Measurements from ENCODE around the gene TAF5L. TPM values are rescaled to one million over a fixed set of nuclear protein-coding genes. Genes with fewer than 3 reads are reported as not detected.

TAF5L gene
- total RNA-seq, 1 donor from 2014 or later, result 24.4 TPM

DNA sequence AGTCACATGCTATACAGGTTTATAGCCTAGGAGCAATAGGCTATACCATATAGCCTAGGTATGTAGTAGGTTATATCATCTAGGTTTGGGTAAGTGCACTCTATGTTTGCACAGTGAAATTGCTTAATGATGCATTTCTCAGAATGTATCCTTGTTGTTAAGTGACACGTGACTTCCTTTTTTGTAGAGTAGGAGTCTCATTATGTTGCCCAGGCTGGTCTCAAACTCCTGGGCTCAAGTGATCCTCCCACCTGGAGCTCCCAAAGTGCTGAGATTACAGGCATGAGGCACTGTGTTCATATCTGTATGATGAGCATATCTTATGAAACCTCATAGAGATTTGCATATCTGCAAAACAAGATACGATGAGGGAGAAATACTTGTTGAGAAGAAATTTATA is 53.6 kb downstream of the TAF5L start:
- Mint-ChIP-seq H3K27me3 (no peaks in the 10 kb centered on the region), H3K4me3 (no peak overlapping the region), H3K36me3 (ENCODE audit: low read depth) (no peaks in the 10 kb centered on the region), H3K9me3 (no peaks in the 10 kb centered on the region), H3K4me1 (peaks cover 7% of the 10 kb centered on the region), H3K27ac (no peak overlapping the region)
- DNase-seq, result no peak
- ATAC-seq (ENCODE audit: low read depth), result no peak
- ChIA-PET CTCF (no interaction called here), POLR2A (interaction anchor here (0.7 kb wide), 1 partner anchor 585 kb away, joined by 3 read pairs; no protein-coding TSS in a partner anchor)
- intact Hi-C loops (cut with micrococcal nuclease), result no loop called here
- TF ChIP-seq, protein P1, sequence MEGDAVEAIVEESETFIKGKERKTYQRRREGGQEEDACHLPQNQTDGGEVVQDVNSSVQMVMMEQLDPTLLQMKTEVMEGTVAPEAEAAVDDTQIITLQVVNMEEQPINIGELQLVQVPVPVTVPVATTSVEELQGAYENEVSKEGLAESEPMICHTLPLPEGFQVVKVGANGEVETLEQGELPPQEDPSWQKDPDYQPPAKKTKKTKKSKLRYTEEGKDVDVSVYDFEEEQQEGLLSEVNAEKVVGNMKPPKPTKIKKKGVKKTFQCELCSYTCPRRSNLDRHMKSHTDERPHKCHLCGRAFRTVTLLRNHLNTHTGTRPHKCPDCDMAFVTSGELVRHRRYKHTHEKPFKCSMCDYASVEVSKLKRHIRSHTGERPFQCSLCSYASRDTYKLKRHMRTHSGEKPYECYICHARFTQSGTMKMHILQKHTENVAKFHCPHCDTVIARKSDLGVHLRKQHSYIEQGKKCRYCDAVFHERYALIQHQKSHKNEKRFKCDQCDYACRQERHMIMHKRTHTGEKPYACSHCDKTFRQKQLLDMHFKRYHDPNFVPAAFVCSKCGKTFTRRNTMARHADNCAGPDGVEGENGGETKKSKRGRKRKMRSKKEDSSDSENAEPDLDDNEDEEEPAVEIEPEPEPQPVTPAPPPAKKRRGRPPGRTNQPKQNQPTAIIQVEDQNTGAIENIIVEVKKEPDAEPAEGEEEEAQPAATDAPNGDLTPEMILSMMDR (IDR thresholded peaks at IDR 0.05), result no peak

DNA sequence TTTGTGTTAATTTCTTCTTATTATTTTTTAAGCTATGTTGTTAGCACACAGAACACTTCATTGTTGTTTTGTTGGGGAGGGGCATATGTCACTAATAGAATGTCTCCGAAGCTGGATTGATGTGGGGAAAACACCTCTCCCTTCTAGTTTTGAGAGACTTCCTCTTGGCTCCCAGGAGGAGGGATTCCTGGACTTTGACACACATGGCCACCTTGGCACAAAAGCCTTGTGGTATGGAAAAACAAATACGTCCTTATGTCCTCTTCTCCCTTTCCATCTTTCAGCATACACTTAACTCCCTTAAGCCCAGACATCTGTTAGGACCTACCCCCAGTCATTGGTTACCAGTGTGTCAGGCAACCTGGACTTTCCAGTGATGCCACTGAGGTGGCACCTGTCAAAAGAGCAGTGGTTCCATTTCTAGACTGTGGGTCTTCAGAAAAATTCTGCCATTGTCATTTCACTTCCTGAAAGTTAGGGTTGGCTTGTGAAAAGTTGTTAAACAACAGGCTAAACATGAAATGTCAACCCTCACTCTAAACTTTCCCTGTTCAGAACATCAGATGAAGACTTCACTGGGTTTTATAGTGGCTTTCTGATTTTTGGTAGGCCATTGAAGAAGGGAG is 54.9 kb downstream of the TAF5L start:
- ChIA-PET POLR2A (no interaction called here), CTCF (no interaction called here)
- ATAC-seq (ENCODE audit: low read depth) (no peak), DNase-seq (no peak)
- H3K4me1 Mint-ChIP-seq, result peaks cover 7% of the 10 kb centered on the region
- H3K4me3 Mint-ChIP-seq, result no peak overlapping the region
- H3K27me3 Mint-ChIP-seq, result no peaks in the 10 kb centered on the region
- H3K9me3 Mint-ChIP-seq, result no peaks in the 10 kb centered on the region
- no peaks in the 10 kb centered on the region for H3K36me3 Mint-ChIP-seq (ENCODE audit: low read depth)
- TF ChIP-seq, protein P1 (IDR thresholded peaks at IDR 0.05), result no peak
- no peak overlapping the region for H3K27ac Mint-ChIP-seq
- intact Hi-C loops (cut with micrococcal nuclease), result no loop called here

DNA sequence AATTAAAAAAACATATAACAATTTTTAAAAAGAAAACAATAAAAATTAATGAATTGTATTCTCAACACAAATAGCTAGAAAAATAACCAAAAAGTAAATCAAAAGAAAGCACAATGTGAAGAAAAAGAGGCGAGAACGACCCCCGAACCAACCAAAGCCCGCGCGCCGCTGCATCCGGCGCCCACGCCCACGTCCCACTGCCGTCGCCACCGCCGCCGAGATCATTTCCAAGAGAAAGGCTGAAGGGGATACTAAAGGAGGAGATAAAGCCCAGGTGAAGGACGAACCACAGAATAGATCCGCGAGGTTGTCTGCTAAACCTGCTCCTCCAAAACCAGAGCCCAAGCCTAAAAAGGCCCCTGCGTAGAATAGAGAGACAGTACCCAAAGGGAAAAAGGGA is 55.6 kb downstream of the TAF5L start:
- no peaks in the 10 kb centered on the region for H3K36me3 Mint-ChIP-seq (ENCODE audit: low read depth)
- ATAC-seq (ENCODE audit: low read depth) (no peak), DNase-seq (no peak)
- TF ChIP-seq, protein P1 (IDR thresholded peaks at IDR 0.05), result no peak
- intact Hi-C loops (cut with micrococcal nuclease), result no loop called here
- no peaks in the 10 kb centered on the region for H3K27me3 Mint-ChIP-seq
- no peaks in the 10 kb centered on the region for H3K9me3 Mint-ChIP-seq
- POLR2A ChIA-PET, result no interaction called here
- no peak overlapping the region for H3K27ac Mint-ChIP-seq
- CTCF ChIA-PET, result no interaction called here
- H3K4me1 Mint-ChIP-seq, result peaks cover 7% of the 10 kb centered on the region
- H3K4me3 Mint-ChIP-seq, result no peak overlapping the region

DNA sequence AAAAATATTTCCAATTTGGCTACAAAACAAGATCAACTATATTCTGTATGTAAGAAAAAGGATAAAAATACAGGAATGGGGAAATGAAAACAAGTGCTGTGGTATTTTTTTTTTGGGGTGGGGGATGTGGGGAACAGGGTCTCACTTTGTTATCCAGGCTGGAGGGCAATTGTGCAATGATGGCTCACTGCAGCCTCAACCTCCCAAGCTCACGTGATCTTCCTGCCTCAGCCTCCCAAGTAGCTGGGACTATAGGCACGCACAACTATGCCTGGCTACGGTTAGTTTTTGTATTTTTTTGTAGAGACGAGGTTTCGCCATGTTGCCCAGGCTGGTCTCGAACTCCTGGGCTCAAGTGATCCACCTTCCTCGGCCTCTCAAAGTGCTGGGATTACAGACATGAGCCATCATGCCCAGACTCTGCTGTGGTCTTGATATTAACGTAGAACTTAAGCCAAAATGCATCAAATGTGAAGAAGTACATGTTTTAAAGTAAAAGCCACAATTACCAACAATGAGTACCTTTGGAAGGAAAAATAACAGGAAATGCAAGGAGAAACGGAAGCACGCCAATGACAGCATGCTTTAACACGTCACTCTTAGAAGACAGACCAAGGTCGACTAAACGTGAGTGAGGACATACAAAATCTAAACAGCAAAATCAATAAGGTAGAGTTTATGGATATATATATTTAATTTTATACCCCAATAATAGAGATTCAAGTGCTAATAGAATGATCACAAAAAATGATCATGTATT is 58.6 kb downstream of the TAF5L start:
- intact Hi-C loops (cut with micrococcal nuclease), result no loop called here
- ATAC-seq (ENCODE audit: low read depth), result no peak
- TF ChIP-seq, protein P1 (IDR thresholded peaks at IDR 0.05), result no peak
- H3K4me1 Mint-ChIP-seq, result peaks cover 7% of the 10 kb centered on the region
- no peaks in the 10 kb centered on the region for H3K36me3 Mint-ChIP-seq (ENCODE audit: low read depth)
- CTCF ChIA-PET, result no interaction called here
- H3K9me3 Mint-ChIP-seq, result no peaks in the 10 kb centered on the region
- POLR2A ChIA-PET, result no interaction called here
- H3K27me3 Mint-ChIP-seq, result no peaks in the 10 kb centered on the region
- no peak overlapping the region for H3K4me3 Mint-ChIP-seq
- H3K27ac Mint-ChIP-seq, result no peak overlapping the region
- no peak for DNase-seq

DNA sequence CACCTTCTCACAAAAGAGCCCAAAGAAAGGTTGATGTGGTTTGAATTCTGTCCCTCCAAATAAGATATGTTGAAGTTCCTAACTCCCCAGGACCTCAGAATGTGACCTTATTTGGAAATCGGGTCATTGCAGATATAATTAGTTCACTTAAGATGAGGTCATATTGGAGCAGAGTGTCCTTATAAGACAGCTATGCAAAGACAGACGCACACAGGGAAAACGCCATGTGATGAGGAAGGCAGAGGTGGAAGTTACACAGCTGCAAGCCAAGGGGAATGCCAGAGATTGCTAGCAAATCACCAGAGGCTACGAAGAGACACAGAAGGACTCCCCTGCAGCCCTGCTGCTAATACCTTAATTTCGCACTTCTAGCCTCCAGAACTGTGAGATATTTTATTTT is 62.2 kb downstream of the TAF5L start:
- DNase-seq, result no peak
- Mint-ChIP-seq H3K4me1 (peaks cover 9% of the 10 kb centered on the region), H3K27ac (no peak overlapping the region), H3K9me3 (no peaks in the 10 kb centered on the region), H3K36me3 (ENCODE audit: low read depth) (peaks cover 2% of the 10 kb centered on the region), H3K4me3 (no peak overlapping the region), H3K27me3 (no peaks in the 10 kb centered on the region)
- ATAC-seq (ENCODE audit: low read depth), result no peak
- ChIA-PET CTCF (no interaction called here), POLR2A (no interaction called here)
- TF ChIP-seq, protein P1 (IDR thresholded peaks at IDR 0.05), result no peak
- intact Hi-C loops (cut with micrococcal nuclease), result no loop called here

Measured in activated B cell treated with CpG ODN at 0.5 μM for 24 hours (primary cell).